GM21526 (cell line): ENCODE results near the gene C16orf87.
"Not testable (repeated sequence)": the region's sequence is repeated elsewhere in the genome, so short reads cannot be mapped to it uniquely, and the experiment has no call there.

Source experiments
- ATAC-seq: cut with Tn5 transposase; IDR thresholded peaks from one replicate; pipeline ENCODE4 v1.9.1; 2021; ENCODE audit warnings: moderate library complexity; ENCODE audit not compliant: unreplicated experiment, low FRiP score

C16orf87 gene

DNA sequence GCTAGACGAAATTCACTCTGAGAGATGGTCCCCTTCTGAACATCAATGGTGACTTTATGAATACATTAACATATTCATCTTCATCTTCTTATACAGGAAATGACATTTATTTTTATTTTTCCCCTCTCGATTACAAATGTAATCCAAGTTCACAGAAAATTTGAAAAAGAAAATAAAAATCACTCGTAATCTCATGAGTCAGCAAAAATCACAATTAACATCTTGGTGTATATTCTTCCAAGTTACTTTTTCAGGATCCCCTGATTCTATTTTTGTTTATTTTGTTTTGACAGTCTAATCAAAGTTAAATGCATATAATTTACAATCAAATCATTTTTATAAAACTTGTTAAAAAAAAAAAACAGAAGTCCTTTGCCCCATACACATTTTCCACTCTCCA, 27.6 kb downstream of the C16orf87 start:
- ATAC-seq, result no peak

DNA sequence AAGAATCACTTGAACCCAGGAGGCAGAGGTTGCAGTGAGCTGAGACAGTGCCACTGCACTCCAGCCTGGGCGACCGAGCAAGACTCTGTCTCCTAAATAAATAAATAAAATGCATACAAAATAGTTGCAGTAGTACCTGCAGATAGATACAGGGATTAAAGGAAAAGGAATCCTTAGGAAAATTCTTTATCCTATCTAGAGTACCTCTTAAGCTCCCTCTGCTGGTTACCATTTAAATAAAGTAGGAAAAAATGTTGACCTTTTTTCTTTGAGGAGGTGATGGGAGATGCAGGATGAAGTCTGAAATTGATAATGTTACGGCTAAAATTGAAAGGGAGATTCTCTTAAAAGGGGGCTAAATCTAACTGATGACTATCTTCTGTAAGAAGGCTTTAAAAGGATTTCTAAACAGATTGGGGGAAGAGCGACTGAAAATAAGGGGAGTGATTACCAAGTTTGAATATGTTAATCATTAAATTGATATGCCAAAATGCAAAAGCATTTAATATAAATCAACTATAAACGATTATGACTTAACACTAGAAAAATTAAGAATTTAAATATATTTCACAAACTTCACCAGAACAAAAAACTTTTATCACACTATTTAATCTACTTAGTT, 29.4 kb downstream of the C16orf87 start:
- ATAC-seq, result no peak

- no peak for ATAC-seq
Observed at GRCh38 chr16:46800494-46800893, 30.5 kb downstream of the C16orf87 start.

- no peak for ATAC-seq
Observed at GRCh38 chr16:46797501-46797900, 33.5 kb downstream of the C16orf87 start.

- no peak for ATAC-seq
Observed at GRCh38 chr16:46796764-46797269, 34.2 kb downstream of the C16orf87 start.

GRCh38 chr16:46793841-46794240, 37.1 kb downstream of the C16orf87 start:
- ATAC-seq, result no peak

- ATAC-seq, result no peak
Observed at GRCh38 chr16:46790599-46791270, 40.2 kb downstream of the C16orf87 start.

DNA sequence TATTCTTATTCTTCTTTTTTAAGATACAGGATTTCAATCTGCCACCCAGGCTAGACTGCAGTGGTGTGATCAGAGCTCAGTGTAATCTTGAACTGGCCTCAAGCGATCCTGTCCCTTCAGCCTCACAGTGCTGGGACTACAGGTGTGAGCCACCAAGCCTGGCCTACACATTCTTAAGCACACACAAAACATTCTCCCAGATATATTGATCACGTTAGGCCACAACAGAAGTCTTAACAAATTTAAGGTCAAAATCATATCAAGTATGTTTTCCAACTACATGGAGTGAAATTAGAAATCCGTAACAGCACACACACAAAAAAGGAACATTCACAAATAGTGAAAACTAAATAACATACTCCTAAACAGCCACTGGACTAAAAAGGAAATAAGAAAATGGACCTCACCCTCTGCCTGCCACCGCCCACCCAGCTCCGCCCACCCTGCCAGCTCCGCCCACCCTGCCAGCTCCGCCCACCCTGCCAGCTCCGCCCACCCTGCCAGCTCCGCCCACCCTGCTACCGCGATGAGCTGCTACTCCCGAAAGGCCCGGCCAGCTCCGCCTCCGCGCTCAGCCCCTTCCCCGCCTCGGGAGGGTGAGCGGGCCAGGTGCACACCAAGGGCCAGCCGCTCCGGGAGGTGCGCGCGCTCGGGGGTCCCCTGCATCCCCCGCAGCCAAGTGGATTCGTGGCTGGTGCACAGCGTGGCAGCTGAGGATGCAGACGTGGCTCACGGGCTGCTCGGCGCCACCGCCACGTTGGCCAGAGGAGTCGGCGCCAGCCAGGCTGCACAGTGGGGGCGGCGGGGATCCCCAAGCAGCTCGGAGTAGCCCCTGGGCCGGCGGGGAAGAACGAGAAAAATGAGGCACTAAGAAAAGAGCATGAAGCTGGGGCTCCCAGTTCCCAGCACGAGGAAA, 41.2 kb downstream of the C16orf87 start:
- ATAC-seq, result peak; percentile 79

- ATAC-seq, result no peak
Observed at GRCh38 chr16:46788891-46789474, 42.0 kb downstream of the C16orf87 start.

DNA sequence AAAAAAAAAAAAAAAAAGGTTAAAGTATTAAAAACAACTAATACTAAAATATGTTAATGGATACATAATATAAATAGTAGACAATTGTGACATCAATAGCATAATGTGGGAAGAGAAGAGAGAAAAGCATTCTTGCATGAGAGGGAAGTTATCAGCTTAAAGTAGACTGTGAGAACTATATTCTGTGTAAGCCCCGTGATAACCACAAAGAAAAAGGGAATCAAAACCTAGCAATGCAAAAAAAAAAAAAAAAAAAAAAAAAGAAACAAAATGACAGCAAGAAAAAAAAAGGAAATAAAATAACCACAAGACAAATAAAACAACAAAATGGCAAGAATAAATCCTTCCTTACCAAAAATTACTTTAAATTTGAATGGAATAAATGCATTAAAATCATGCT, 43.1 kb downstream of the C16orf87 start:
- ATAC-seq, result no peak

DNA sequence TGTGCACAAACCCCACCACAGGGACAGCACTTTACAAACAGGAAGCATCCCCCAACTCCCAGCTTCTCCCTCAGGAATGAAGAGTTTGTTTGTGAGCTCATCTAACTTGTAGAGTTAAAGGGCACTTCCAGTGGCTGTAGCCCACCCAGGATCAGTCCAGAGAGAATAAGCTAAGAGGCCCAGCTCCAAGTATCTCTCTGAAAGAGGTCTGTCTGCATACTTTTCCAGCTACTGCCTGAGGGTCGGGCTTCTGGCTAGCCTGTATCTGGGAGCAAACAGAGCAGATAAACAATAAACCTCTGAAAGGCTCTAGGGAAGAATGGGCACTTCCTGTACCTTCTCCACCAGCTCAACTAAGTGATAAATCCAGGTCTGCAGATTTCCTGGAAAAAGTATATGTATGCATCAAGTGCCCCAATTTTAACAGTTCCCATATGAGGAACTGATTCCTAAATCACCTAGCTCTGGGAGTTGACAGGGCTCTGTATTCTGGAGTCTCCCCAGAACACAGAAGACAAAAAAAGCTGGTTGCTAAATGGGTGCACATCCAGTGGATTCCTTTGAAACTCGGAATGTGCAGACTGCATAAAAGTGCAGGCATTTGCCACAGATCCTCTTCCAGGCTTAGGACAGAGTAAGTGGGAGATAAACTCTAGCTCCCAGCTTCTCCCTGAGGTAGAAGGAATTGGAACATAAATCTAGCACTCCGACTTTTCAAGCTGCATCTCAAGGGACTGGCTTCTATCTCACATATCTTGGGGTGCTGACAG, 45.7 kb downstream of the C16orf87 start:
- ATAC-seq, result no peak

- ATAC-seq, result not testable (repeated sequence)
Observed at GRCh38 chr16:46784569-46784968, 46.4 kb downstream of the C16orf87 start.

GRCh38 chr16:46783800-46784199, 47.2 kb downstream of the C16orf87 start:
- no peak for ATAC-seq

- ATAC-seq, result no peak
Observed at GRCh38 chr16:46782320-46782719, 48.7 kb downstream of the C16orf87 start.

DNA sequence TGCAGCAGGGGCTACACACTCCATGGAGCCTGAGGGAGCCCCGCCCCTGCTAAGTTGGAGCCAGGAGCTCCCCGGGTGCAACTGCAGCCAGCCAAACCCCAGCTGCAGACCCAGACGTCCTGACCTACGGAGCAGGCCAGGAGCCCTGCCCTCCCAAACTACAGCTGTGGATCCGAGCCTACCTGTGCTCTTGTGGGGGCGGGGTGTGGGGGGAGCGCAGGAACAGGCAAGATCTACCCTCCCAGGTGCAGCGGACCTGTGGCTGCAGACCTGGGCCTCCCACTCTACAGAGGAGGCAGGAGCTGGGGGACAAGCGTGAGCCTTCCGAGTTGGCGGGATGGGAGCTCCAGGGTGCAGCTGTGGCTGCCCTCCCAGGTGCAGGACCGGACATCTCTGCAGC, 53.2 kb downstream of the C16orf87 start:
- no peak for ATAC-seq

- ATAC-seq, result no peak
Observed at GRCh38 chr16:46775214-46775613, 55.8 kb downstream of the C16orf87 start.

- no peak for ATAC-seq
Observed at GRCh38 chr16:46774743-46775177, 56.2 kb downstream of the C16orf87 start.

GRCh38 chr16:46772463-46772862, 58.5 kb downstream of the C16orf87 start:
- no peak for ATAC-seq

- ATAC-seq, result no peak
Observed at GRCh38 chr16:46768809-46769208, 62.2 kb downstream of the C16orf87 start.

- ATAC-seq, result no peak
Observed at GRCh38 chr16:46765050-46765449, 65.9 kb downstream of the C16orf87 start.
